ENCODE results near the gene ESF1.

GRCh38 chr20:13777171-13777601 is 7.5 kb downstream of the ESF1 start:
- TF ChIP-seq ZNF274 (IDR thresholded peaks at IDR 0.05; ENCODE audit: insufficient read depth, insufficient read length) (no peak), HDAC6 (IDR thresholded peaks at IDR 0.05; ENCODE audit: unreplicated experiment) (no peak), POLR2A (IDR thresholded peaks at IDR 0.05; ENCODE audit: low read depth, low read length) (no peak), CTCF (IDR thresholded peaks at IDR 0.05 in 2 of 3, conservative IDR thresholded peaks at IDR 0.05 in 1 of 3; ENCODE audit: control insufficient read depth in 2 of 3, extremely low read depth in 1 of 3, insufficient read depth in 1 of 3, low read depth in 3 of 3, low read length in 3 of 3) (no peak), CHD2 (IDR thresholded peaks at IDR 0.05; ENCODE audit: borderline replicate concordance, low read depth, low read length) (no peak), TAF1 (IDR thresholded peaks at IDR 0.05; ENCODE audit: borderline replicate concordance, low read depth, low read length) (no peak), ESRRA (IDR thresholded peaks at IDR 0.05; ENCODE audit: low read length) (no peak)

Measured in GM12878 (cell line).